ENCODE measurements around the gene CYGB.

The CYGB gene

DNA sequence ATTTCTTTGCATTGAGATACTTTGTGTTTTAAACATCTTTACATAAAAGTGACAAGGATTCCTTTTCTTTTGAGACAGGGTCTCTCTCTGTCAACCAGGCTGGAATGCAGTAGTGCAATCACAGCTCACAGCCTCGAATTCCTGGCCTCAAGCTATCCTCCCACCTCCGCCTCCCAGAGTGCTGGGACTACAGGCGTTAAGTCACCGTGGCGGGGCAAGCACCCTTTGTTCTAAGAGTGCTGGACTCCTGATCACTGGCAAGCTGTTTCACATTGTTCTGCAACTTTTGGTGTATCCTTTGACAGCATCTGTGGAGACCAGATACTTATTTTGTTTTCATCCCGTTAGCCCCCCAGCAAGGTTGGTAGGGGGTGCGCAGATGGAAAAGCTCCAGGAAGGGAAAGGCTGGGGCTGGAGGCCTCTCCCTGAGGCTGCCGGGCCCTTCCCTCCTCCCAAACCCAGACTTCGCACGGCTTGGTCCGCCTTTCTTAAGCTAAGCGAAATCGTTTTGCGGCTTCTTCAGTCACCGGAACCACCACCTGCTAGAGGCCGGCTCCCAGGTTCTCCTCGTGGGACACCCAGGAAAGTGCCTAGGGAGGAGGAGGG lies 47.0 kb upstream of the CYGB start:
- TF ChIP-seq, protein P1, sequence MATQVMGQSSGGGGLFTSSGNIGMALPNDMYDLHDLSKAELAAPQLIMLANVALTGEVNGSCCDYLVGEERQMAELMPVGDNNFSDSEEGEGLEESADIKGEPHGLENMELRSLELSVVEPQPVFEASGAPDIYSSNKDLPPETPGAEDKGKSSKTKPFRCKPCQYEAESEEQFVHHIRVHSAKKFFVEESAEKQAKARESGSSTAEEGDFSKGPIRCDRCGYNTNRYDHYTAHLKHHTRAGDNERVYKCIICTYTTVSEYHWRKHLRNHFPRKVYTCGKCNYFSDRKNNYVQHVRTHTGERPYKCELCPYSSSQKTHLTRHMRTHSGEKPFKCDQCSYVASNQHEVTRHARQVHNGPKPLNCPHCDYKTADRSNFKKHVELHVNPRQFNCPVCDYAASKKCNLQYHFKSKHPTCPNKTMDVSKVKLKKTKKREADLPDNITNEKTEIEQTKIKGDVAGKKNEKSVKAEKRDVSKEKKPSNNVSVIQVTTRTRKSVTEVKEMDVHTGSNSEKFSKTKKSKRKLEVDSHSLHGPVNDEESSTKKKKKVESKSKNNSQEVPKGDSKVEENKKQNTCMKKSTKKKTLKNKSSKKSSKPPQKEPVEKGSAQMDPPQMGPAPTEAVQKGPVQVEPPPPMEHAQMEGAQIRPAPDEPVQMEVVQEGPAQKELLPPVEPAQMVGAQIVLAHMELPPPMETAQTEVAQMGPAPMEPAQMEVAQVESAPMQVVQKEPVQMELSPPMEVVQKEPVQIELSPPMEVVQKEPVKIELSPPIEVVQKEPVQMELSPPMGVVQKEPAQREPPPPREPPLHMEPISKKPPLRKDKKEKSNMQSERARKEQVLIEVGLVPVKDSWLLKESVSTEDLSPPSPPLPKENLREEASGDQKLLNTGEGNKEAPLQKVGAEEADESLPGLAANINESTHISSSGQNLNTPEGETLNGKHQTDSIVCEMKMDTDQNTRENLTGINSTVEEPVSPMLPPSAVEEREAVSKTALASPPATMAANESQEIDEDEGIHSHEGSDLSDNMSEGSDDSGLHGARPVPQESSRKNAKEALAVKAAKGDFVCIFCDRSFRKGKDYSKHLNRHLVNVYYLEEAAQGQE (IDR thresholded peaks at IDR 0.05; ENCODE audit: insufficient read depth in 1 of 2, low read depth in 2 of 2, low read length in 2 of 2): no peak
- TF ChIP-seq FOXP2 (optimal IDR thresholded peaks at IDR 0.05; ENCODE audit: borderline replicate concordance, extremely low read depth, extremely low read length, insufficient read depth): no peak
- no peak for TF ChIP-seq POLR2AphosphoS5 (IDR thresholded peaks at IDR 0.05; ENCODE audit: low read depth, low read length)
- TF ChIP-seq SIN3A (IDR thresholded peaks at IDR 0.05; ENCODE audit: borderline replicate concordance, insufficient read depth, low read length): no peak
- TF ChIP-seq TAF1 (IDR thresholded peaks at IDR 0.05; ENCODE audit: borderline replicate concordance, insufficient read depth, low read length): no peak

DNA sequence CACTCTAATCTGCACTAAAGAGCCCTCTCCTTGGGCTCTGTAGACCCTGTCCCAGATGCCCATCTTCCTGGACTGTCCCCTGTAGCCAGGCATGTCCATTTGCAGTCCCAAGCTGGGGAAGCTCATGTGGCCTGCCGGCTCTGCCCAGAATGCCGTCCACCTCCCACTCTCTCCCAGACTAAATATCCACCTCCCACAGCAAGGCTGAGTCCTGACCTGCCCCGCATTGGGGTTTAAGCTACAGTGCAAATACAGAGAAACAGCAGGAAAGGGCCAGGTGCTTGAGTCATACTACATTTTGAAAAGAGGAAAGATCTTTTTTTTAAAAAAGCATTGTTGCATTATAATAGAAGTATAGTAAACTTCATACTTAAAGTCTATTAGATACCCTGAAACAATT lies 45.2 kb upstream of the CYGB start:
- TF ChIP-seq POLR2AphosphoS5 (IDR thresholded peaks at IDR 0.05; ENCODE audit: low read depth, low read length): no peak
- TF ChIP-seq FOXP2 (optimal IDR thresholded peaks at IDR 0.05; ENCODE audit: borderline replicate concordance, extremely low read depth, extremely low read length, insufficient read depth): no peak
- TF ChIP-seq SIN3A (IDR thresholded peaks at IDR 0.05; ENCODE audit: borderline replicate concordance, insufficient read depth, low read length): no peak
- TF ChIP-seq, protein P1 (IDR thresholded peaks at IDR 0.05; ENCODE audit: insufficient read depth in 1 of 2, low read depth in 2 of 2, low read length in 2 of 2): no peak
- no peak for TF ChIP-seq TAF1 (IDR thresholded peaks at IDR 0.05; ENCODE audit: borderline replicate concordance, insufficient read depth, low read length)

GRCh38 chr17:76581515-76581914 lies 44.0 kb upstream of the CYGB start:
- no peak for TF ChIP-seq SIN3A (IDR thresholded peaks at IDR 0.05; ENCODE audit: borderline replicate concordance, insufficient read depth, low read length)
- no peak for TF ChIP-seq FOXP2 (optimal IDR thresholded peaks at IDR 0.05; ENCODE audit: borderline replicate concordance, extremely low read depth, extremely low read length, insufficient read depth)
- no peak for TF ChIP-seq POLR2AphosphoS5 (IDR thresholded peaks at IDR 0.05; ENCODE audit: low read depth, low read length)
- no peak for TF ChIP-seq TAF1 (IDR thresholded peaks at IDR 0.05; ENCODE audit: borderline replicate concordance, insufficient read depth, low read length)
- TF ChIP-seq, protein P1 (IDR thresholded peaks at IDR 0.05; ENCODE audit: insufficient read depth in 1 of 2, low read depth in 2 of 2, low read length in 2 of 2): no peak

DNA sequence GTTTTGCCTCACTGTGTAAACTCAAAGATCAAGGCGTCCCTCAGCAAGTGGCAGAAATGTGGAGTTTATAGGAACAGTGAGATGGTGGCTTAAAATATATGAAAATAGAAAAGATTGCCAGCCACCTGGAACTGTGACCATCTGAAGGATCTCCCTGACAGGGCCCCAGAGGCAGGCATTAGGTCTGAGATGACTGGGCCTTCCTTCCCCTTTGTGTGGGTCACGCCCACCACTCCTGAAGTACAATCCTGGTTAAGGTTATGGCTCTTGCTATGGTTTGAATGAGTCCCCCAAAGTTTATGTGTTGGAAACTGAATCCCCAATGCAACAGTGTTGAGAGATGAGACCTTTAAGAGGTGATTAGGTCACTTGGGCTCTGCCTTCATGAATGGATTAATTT lies 41.8 kb upstream of the CYGB start:
- TF ChIP-seq, protein P1 (IDR thresholded peaks at IDR 0.05; ENCODE audit: insufficient read depth in 1 of 2, low read depth in 2 of 2, low read length in 2 of 2): no peak
- TF ChIP-seq FOXP2 (optimal IDR thresholded peaks at IDR 0.05; ENCODE audit: borderline replicate concordance, extremely low read depth, extremely low read length, insufficient read depth) (no peak), TAF1 (IDR thresholded peaks at IDR 0.05; ENCODE audit: borderline replicate concordance, insufficient read depth, low read length) (no peak), POLR2AphosphoS5 (IDR thresholded peaks at IDR 0.05; ENCODE audit: low read depth, low read length) (no peak), SIN3A (IDR thresholded peaks at IDR 0.05; ENCODE audit: borderline replicate concordance, insufficient read depth, low read length) (no peak)
